IPS-NIHi7 (cell line): ENCODE measurements around the gene ALMS1.
"Not testable (repeated sequence)": the region's sequence is repeated elsewhere in the genome, so short reads cannot be mapped to it uniquely, and the experiment has no call there.

ENCODE experiments used
- DNase-seq: peaks from one replicate; pipeline ENCODE4 v3.0.0; 2012; ENCODE audit warnings: mixed read lengths; ENCODE audit errors: extremely low spot score

ALMS1 gene

GRCh38 chr2:73503992-73504570 lies 118.4 kb downstream of the ALMS1 start:
- DNase-seq: no peak

DNA sequence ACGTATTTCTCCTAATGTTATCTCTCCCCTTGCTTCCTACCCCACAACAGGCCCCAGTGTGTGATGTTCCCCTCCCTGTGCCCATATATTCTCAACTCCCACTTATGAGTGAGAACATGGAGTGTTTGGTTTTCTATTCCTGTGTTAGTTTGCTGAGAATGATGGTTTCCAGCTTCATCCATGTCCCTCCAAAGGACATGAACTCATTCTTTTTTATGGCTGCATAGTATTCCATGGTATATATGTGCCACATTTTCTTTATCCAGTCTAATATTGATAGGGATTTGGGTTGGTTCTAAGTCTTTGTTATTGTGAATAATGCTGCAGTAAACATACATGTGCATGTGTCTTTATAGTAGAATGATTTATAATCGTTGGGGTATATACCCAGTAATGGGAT lies 119.2 kb downstream of the ALMS1 start:
- DNase-seq: not testable (repeated sequence)

- not testable (repeated sequence) for DNase-seq
Measured at GRCh38 chr2:73510470-73510869, 124.8 kb downstream of the ALMS1 start.

GRCh38 chr2:73516033-73516432 lies 130.4 kb downstream of the ALMS1 start:
- no peak for DNase-seq

- no peak for DNase-seq
Measured at GRCh38 chr2:73528688-73529087, 143.1 kb downstream of the ALMS1 start.

DNA sequence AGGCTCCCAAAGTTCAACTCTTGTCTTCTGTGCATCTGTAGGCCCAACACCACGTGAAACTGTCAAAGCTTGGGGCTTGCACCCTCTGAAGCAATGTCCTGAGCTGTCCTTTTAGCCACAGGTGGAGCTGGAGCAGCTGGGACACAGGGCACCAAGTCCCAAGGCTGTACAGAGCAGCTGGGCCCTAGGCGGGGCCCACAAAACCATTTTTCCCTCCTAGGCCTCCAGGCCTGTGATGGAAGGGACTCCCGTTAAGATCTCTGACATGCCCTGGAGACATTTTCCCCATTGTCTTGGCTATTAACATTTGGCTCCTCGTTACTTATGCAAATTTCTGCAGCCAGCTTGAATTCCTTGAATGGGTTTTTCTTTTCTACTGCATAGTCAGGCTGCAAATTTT lies 145.1 kb downstream of the ALMS1 start:
- not testable (repeated sequence) for DNase-seq

DNA sequence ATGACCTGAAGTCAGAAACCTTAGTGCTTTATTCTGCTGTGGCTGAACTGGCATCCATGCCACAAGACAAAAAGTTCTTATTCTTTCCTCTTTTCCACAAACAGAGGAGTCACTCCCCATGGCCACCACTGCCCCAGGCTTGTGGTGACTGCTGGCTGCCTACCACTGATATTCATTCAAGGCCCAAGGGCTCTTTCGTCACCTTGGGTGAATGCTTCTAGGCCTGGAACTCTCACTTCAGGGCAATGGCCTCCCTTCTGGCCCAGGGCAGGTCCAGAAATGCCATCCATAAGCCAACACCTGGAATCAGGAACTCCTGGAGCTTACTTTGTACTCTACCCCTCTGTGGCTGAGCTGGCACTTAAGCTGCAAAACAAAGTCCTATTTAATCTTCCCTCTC lies 146.7 kb downstream of the ALMS1 start:
- no peak for DNase-seq

- DNase-seq: no peak
Measured at GRCh38 chr2:73536133-73536840, 150.7 kb downstream of the ALMS1 start.

DNA sequence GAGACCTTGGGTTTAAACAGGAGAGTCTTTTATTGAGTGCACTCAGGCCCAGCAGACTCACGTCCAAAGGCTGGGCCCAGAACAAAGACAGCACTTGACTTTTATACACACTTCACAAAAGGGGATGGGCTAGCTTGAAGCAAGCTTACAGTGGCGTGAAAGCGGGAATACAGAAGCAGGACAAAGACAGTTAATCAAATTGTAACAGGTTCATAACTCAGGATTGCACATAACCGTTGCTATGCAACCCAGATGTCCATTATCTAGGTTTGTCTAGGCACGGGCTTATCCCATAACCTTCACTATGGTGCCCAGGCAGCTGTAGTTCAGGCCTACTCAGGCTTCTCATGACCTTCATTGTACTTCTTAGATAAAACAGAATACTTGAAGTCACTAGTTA lies 175.2 kb downstream of the ALMS1 start:
- DNase-seq: not testable (repeated sequence)

DNA sequence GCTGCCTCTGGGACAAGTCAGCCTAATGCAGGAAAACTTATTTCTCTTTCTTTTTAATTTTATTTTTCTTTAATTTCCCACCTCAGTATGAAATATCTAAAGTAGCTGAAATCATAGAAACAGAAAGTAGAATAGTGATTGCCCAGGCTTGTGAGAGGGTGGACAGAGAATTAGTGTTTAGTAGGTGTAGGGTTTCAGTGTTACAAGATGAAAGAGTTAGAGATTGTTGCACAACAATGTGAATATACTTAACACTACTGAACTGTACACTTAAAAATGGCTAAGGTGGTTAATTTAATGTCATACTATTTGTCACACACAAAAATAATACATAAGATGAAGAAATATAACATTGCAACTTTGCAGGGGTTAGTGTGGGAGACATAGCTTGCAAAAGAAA lies 175.8 kb downstream of the ALMS1 start:
- no peak for DNase-seq

DNA sequence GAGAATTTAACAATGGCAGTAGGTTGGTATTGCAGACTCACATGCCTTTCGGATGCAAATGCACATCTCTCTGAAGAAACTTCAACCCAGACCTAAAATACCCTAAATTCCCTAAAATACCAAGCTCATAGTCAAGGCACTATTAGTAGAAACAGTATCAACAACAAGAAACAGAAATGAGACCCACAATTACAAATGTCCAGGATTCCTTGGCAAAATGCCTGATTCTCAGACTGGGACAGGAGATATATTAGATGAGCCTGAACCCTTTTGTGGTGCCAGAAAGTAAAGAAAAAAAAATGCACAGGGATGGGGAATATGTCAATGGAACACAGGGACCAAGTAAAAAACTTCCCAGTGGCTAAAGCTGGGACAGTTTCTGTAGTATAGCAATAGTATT lies 179.3 kb downstream of the ALMS1 start:
- DNase-seq: no peak

DNA sequence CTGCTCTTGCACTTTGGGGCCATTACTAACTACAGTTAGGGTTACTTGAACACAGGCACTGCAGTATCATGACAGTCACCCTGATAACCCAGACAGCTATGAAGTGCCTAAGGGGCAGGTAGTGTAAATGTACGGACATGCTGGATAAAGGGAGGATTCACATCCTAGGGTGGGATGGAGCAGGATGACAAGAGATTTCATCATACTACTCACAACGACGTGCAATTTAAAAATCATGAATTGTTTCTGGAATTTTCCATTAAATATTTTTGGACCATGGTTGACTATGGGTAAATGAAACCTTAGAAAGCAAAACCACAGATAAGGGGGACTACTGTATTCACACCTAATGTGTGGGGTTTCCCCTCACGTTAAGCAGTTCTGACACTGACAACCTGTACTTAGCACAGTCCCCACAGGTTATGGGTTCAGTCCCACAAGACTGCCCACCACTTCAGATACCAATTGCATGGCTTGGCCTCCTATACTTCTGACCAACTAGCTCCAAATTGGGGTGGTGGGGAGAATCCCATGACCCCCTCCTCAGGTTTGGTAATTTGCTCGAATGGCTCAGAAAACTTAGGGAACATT lies 180.7 kb downstream of the ALMS1 start:
- DNase-seq: no peak

- no peak for DNase-seq
Measured at GRCh38 chr2:73575261-73575660, 189.6 kb downstream of the ALMS1 start.

- DNase-seq: no peak
Measured at GRCh38 chr2:73582364-73582763, 196.7 kb downstream of the ALMS1 start.

DNA sequence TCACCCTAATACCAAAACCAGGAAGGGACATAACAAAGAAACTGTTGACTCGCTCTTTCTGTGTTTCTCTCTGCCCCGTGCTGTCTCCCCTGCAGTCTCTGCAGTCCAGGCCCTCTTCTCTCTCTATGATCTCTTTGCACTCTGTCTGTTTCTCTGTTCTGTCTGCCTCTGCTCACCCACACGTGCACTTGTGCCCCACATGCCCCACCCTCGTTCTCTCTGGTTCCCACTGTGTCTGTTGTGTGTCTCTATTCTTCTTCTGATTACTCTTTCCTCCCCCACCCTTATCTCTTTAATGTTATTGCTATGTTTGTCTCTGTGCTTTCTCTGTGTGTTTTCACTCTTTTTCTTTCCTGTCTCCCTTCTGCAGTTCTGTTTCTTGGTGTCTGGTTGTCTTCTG lies 202.5 kb downstream of the ALMS1 start:
- DNase-seq: peak; percentile 42

GRCh38 chr2:73593680-73594079 lies 208.0 kb downstream of the ALMS1 start:
- no peak for DNase-seq

GRCh38 chr2:73594251-73594650 lies 208.6 kb downstream of the ALMS1 start:
- no peak for DNase-seq

- no peak for DNase-seq
Measured at GRCh38 chr2:73601780-73602179, 216.1 kb downstream of the ALMS1 start.

DNA sequence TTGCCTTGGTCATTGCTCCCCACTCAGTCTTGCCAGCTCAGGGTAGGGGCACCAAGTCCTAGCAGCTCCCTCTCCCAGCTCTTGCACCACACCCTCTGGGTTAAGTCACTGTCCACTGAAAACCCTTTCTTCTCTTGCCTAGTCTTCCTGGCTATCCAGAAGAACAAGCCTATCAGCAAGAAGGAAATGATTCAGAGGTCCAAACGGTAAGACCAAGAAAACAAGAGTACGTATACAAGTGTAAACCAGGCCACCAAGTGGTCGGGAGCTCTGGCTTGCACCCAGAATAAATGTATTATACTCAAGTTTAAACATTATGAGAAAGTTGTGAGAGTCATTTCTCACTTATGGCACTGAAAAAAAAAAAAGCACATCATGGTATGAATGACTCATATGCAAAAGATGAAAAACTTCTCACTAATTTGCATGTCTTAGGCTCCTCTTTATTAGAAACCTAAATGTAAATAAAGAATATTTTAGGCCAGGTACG lies 217.5 kb downstream of the ALMS1 start:
- not testable (repeated sequence) for DNase-seq

GRCh38 chr2:73604589-73604988 lies 219.0 kb downstream of the ALMS1 start:
- DNase-seq: not testable (repeated sequence)

- DNase-seq: no peak
Measured at GRCh38 chr2:73610111-73610510, 224.5 kb downstream of the ALMS1 start.

- no peak for DNase-seq
Measured at GRCh38 chr2:73611193-73611592, 225.6 kb downstream of the ALMS1 start.

- no peak for DNase-seq
Measured at GRCh38 chr2:73611867-73612266, 226.2 kb downstream of the ALMS1 start.
